Activated CD8-positive, alpha-beta T cell treated with anti-CD3 and anti-CD28 coated beads for 36 hours (primary cell): ENCODE data around the gene TMEM201. TPM values are rescaled to one million over a fixed set of nuclear protein-coding genes. Genes with fewer than 3 reads are reported as not detected.

ENCODE experiments used
- ATAC-seq: fragments of 200-7000 bp; cut with Tn5 transposase; one replicate; pipeline ENCODE4 v1.10.0; 2021; ENCODE audit warnings: mild to moderate bottlenecking, moderate library complexity
- CTCF ChIA-PET: fragments of 350-600 bp; sonication (Branson Sonifier 250); formaldehyde crosslinking; loops from one replicate; lab custom pipeline; 2021; ENCODE audit warnings: antibody characterized with exemption; lab: Charles Lee
- POLR2A ChIA-PET: fragments of 350-600 bp; sonication (Branson Sonifier 250); formaldehyde crosslinking; loops from one replicate; lab custom pipeline; 2021; ENCODE audit warnings: antibody characterized with exemption; lab: Charles Lee
- DNase-seq: peaks from one replicate; pipeline ENCODE4 v3.0.0-alpha.2; 2020
- H3K27ac Mint-ChIP-seq: one replicate; pipeline ENCODE4 v1.8.0; 2021; ENCODE audit warnings: mild to moderate bottlenecking, mixed read lengths
- H3K27me3 Mint-ChIP-seq: one replicate; pipeline ENCODE4 v1.8.0; 2021; ENCODE audit warnings: mixed read lengths
- H3K36me3 Mint-ChIP-seq: one replicate; pipeline ENCODE4 v1.8.0; 2021; ENCODE audit warnings: low read depth, mixed read lengths
- H3K4me1 Mint-ChIP-seq: one replicate; pipeline ENCODE4 v1.8.0; 2021; ENCODE audit warnings: low read depth, mixed read lengths
- H3K4me3 Mint-ChIP-seq: one replicate; pipeline ENCODE4 v1.8.0; 2021; ENCODE audit warnings: mild to moderate bottlenecking, moderate library complexity, mixed read lengths
- H3K9me3 Mint-ChIP-seq: one replicate; pipeline ENCODE4 v1.8.0; 2021; ENCODE audit warnings: mixed read lengths
- intact Hi-C: fragments of 100-400 bp; cut with micrococcal nuclease; formaldehyde crosslinking; loops from one replicate; pipeline ENCODE4 v1.10.0; 2022
- total RNA-seq, 2 experiments: library from RNA; stranded (reverse); gene quantifications; one replicate each; pipeline ENCODE4 v1.2.3, GENCODE V29; 2021
- TF ChIP-seq, protein P1 (sequence below): fragments of 200-600 bp; IDR thresholded peaks from one replicate; pipeline ENCODE4 v1.8.0; 2022; ENCODE audit warnings: antibody characterized with exemption, mild to moderate bottlenecking

Gene TMEM201
- total RNA-seq, 2 experiments from 2014 or later = 16.2 to 18.1 TPM

DNA sequence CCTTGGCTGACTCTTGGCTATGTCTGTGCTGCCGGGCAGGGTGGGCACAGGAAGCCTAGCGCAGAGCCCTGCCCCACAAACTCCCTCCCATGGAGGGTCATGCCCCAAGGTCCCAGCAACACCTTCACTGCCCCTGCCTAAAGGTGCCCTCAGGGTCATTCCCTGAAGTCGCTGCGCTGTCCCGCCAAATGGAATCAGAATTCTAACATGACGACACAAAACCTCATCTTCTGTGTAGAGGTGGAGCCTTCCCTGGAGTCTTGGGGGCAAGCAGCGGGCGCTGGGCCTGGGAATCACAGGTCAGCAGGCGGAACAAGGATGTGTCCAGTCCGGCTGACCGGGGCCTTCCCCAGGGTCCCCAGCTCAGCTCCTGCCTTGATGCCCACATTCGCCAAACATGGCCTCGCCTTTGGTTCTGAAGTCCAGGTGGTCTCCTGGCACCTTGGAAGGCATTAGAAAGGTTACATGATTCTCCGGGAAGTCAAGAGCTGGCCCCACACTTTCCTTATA lies 17.3 kb downstream of the TMEM201 start:
- CTCF ChIA-PET = interaction anchor here (1.4 kb wide), 1 partner anchor 10 kb away, joined by 6 read pairs; no protein-coding TSS in a partner anchor
- Mint-ChIP-seq H3K4me3 (no peak overlapping the region), H3K36me3 (peaks cover 4% of the 10 kb centered on the region), H3K9me3 (no peaks in the 10 kb centered on the region), H3K27ac (no peak overlapping the region), H3K27me3 (no peaks in the 10 kb centered on the region), H3K4me1 (no peaks in the 10 kb centered on the region)
- POLR2A ChIA-PET = no interaction called here
- intact Hi-C loops = no loop called here
- TF ChIP-seq, protein P1, sequence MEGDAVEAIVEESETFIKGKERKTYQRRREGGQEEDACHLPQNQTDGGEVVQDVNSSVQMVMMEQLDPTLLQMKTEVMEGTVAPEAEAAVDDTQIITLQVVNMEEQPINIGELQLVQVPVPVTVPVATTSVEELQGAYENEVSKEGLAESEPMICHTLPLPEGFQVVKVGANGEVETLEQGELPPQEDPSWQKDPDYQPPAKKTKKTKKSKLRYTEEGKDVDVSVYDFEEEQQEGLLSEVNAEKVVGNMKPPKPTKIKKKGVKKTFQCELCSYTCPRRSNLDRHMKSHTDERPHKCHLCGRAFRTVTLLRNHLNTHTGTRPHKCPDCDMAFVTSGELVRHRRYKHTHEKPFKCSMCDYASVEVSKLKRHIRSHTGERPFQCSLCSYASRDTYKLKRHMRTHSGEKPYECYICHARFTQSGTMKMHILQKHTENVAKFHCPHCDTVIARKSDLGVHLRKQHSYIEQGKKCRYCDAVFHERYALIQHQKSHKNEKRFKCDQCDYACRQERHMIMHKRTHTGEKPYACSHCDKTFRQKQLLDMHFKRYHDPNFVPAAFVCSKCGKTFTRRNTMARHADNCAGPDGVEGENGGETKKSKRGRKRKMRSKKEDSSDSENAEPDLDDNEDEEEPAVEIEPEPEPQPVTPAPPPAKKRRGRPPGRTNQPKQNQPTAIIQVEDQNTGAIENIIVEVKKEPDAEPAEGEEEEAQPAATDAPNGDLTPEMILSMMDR = no peak
- no peak for DNase-seq
- no peak for ATAC-seq

DNA sequence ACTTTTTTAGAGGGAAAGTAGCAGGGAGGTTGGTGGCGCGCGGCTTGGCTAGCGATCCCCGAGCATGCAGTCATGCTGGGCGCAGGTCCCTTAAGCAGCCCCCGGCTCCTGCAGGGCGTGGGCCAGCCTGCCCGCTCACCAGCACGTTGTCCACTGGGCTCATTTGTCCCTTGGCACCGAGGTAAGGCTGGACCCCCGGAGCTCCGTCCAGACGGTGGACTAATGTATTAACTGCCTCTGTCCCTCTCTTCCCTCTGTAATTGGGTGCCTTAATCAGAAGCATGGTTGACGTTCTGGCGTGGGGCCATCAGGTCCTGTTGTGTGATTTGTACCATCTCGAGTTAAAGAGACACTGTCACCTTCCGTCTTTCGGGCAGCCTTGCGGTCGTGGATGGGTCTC lies 17.7 kb downstream of the TMEM201 start:
- Mint-ChIP-seq H3K27me3 (no peaks in the 10 kb centered on the region), H3K27ac (no peak overlapping the region), H3K36me3 (peaks cover 6% of the 10 kb centered on the region), H3K4me1 (no peaks in the 10 kb centered on the region), H3K9me3 (no peaks in the 10 kb centered on the region), H3K4me3 (no peak overlapping the region)
- ChIA-PET CTCF (interaction anchor here (1.4 kb wide), 1 partner anchor 9 kb away, joined by 6 read pairs; no protein-coding TSS in a partner anchor), POLR2A (interaction anchor here (1.1 kb wide), 1 partner anchor 13 kb away, joined by 3 read pairs; no protein-coding TSS in a partner anchor)
- ATAC-seq (no peak), DNase-seq (no peak)
- TF ChIP-seq, protein P1 = no peak
- intact Hi-C loops = no loop called here

DNA sequence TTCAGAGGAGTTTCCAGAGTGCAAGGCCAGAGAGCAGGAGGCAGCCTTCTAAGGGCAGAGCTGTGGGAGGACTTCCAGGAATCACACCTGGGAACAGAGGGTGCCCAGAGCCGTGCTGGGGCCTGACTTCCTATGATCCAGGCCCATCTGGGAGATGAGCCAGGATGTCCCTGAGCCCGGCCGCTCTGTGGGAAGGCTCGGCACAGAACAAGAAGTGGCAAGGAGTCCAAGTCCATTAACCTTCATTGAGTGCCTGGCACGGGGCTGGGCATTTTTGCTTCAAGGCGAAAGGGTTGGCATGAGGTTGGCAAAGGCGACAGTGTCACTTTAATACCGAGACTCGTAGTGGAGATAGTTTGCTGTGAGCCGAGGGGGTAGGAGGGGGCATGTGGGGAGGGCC lies 18.2 kb downstream of the TMEM201 start:
- no peaks in the 10 kb centered on the region for H3K9me3 Mint-ChIP-seq
- peaks cover 8% of the 10 kb centered on the region for H3K36me3 Mint-ChIP-seq
- DNase-seq (no peak), ATAC-seq (no peak)
- TF ChIP-seq, protein P1 = no peak
- CTCF ChIA-PET = interaction anchor here (1.4 kb wide), 1 partner anchor 9 kb away, joined by 6 read pairs; no protein-coding TSS in a partner anchor
- H3K4me1 Mint-ChIP-seq = no peaks in the 10 kb centered on the region
- intact Hi-C loops = no loop called here
- POLR2A ChIA-PET = interaction anchor here (1.1 kb wide), 1 partner anchor 13 kb away, joined by 3 read pairs; no protein-coding TSS in a partner anchor
- H3K27ac Mint-ChIP-seq = no peak overlapping the region
- H3K4me3 Mint-ChIP-seq = no peak overlapping the region
- no peaks in the 10 kb centered on the region for H3K27me3 Mint-ChIP-seq

DNA sequence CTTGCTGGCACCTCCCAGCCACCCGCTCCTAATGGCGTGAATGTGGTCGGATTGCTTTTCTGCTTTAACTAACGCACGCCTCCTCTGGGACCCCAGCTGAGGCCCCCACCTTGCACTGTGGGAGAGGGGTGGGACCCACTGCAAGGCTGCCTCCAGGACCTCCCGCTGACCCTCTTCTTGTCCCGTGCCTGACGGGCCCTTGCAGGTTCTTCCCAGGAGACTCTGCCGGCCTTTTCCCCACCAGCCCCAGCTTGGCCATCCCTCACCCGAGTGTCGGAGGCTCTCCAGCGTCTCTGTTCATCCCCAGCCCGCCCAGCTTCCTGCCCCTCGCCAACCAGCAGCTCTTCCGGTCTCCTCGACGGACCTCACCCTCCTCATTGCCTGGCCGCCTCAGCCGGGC lies 18.6 kb downstream of the TMEM201 start:
- POLR2A ChIA-PET = interaction anchor here (1.1 kb wide), 1 partner anchor 14 kb away, joined by 3 read pairs; no protein-coding TSS in a partner anchor
- Mint-ChIP-seq H3K9me3 (no peaks in the 10 kb centered on the region), H3K27ac (no peak overlapping the region), H3K27me3 (no peaks in the 10 kb centered on the region), H3K4me1 (no peaks in the 10 kb centered on the region), H3K4me3 (no peak overlapping the region), H3K36me3 (peaks cover 8% of the 10 kb centered on the region)
- intact Hi-C loops = no loop called here
- DNase-seq = no peak
- ATAC-seq = no peak
- TF ChIP-seq, protein P1 = no peak
- CTCF ChIA-PET = no interaction called here

DNA sequence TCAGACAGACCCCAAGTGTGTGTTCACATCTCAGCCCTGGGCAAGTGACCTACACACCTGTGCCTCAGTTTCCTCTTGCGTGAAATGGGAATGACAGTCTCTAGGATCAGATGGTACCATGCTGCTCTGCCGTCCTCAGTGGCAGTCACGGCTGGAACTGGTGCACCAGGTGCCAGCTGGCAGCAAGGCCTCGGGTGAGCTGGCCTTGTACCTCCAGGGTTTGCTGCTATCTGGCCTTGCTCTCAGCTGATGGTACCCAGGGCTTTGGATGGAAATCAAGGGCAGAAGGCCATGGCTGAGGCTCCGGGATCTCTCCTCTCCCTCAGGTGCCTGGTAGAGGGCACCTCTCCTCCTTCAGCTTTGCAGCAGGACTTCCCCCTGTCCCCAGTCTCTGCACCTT lies 21.3 kb downstream of the TMEM201 start:
- ChIA-PET POLR2A (interaction anchor here (0.7 kb wide), 1 partner anchor 10 kb away, joined by 3 read pairs; no protein-coding TSS in a partner anchor), CTCF (no interaction called here)
- Mint-ChIP-seq H3K27ac (no peak overlapping the region), H3K4me1 (no peaks in the 10 kb centered on the region), H3K4me3 (no peak overlapping the region), H3K27me3 (no peaks in the 10 kb centered on the region), H3K36me3 (peaks cover 11% of the 10 kb centered on the region), H3K9me3 (no peaks in the 10 kb centered on the region)
- intact Hi-C loops = no loop called here
- TF ChIP-seq, protein P1 = no peak
- ATAC-seq = no peak
- no peak for DNase-seq
